ENCODE data around the gene RNF41.

DNA sequence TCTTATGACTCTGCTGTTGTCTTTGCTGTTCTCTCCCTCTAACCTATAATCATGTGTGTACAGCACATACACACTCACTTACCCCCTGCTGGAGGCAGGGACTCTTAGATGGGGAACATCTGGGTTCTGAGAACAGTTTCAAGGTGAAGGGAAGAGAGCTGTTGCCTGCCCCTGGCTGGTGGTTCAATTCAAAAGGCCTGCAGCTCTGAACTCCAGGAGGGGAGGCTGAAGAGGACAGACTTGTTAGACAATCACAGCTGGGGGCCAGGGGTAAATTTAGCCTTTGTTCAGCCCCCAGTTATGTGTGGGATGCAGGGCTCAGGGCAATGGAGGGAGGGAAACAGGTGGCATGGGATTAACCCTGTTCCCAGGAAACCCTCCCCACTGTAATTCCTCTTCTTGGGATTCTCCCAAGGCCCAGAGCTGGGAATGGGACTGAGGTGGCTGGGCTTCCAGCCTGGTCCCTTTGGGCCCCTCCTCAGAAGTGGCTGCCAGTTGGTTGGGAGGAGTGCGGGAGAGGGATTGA, 67.4 kb downstream of the RNF41 start:
- TF ChIP-seq ZNF274 (IDR thresholded peaks at IDR 0.05; ENCODE audit: low read depth, low read length) (no peak), YY1 (IDR thresholded peaks at IDR 0.05; ENCODE audit: insufficient read depth, insufficient read length) (no peak)
